Type B pancreatic cell (in vitro differentiated cells): ENCODE data around the gene CD83. TPM values are rescaled to one million over a fixed set of nuclear protein-coding genes. Genes with fewer than 3 reads are reported as not detected.

Experiments used
- DNase-seq: peaks from one replicate; pipeline ENCODE4 v3.0.0; 2021; ENCODE audit warnings: mixed read lengths; ENCODE audit not compliant: unreplicated experiment; ENCODE audit errors: extremely low spot score
- H3K27ac Mint-ChIP-seq: 2 replicates; pipeline ENCODE4 v1.8.0; 2021; ENCODE audit warnings: mild to moderate bottlenecking, mixed read lengths
- H3K27me3 Mint-ChIP-seq: 2 replicates; pipeline ENCODE4 v1.8.0; 2021; ENCODE audit warnings: mixed read lengths
- H3K36me3 Mint-ChIP-seq: 2 replicates; pipeline ENCODE4 v1.8.0; 2021; ENCODE audit warnings: mixed read lengths
- H3K4me1 Mint-ChIP-seq: one replicate; pipeline ENCODE4 v1.8.0; 2021; ENCODE audit warnings: mixed read lengths; ENCODE audit not compliant: unreplicated experiment
- H3K4me3 Mint-ChIP-seq: 2 replicates; pipeline ENCODE4 v1.8.0; 2021; ENCODE audit warnings: mild to moderate bottlenecking, mixed read lengths
- H3K9me3 Mint-ChIP-seq: 2 replicates; pipeline ENCODE4 v1.8.0; 2021; ENCODE audit warnings: mixed read lengths
- CTCF ChIP-seq: fragments of 200-600 bp; sonication (generic); conservative IDR thresholded peaks from 2 replicates; pipeline ENCODE4 v1.5.0; 2021; ENCODE audit warnings: antibody characterized with exemption, mild to moderate bottlenecking
- total RNA-seq: library from RNA; stranded (reverse); gene quantifications from 2 replicates; pipeline ENCODE4 v1.2.1, GENCODE V29; 2021; ENCODE audit warnings: low replicate concordance

The CD83 gene
- total RNA-seq, 1 donor from 2014 or later: 7.7 TPM

- Mint-ChIP-seq H3K9me3 (no peaks in the 10 kb centered on the region), H3K27me3 (no peaks in the 10 kb centered on the region), H3K4me3 (peak overlapping the region; percentile 48), H3K27ac (peak overlapping the region; percentile 46), H3K36me3 (no peaks in the 10 kb centered on the region), H3K4me1 (peaks cover 13% of the 10 kb centered on the region)
- DNase-seq: no peak
- TF ChIP-seq CTCF: no peak
Observed at GRCh38 chr6:14074476-14075094, 43.0 kb upstream of the CD83 start.

GRCh38 chr6:14075095-14075503 is 42.5 kb upstream of the CD83 start:
- DNase-seq: no peak
- peak overlapping the region; percentile 48 for H3K4me3 Mint-ChIP-seq
- TF ChIP-seq CTCF: no peak

GRCh38 chr6:14077193-14077867 is 40.2 kb upstream of the CD83 start:
- no peak for TF ChIP-seq CTCF
- H3K9me3 Mint-ChIP-seq: no peaks in the 10 kb centered on the region
- H3K4me1 Mint-ChIP-seq: peaks cover 13% of the 10 kb centered on the region
- no peak overlapping the region for H3K4me3 Mint-ChIP-seq
- H3K27ac Mint-ChIP-seq: no peak overlapping the region
- H3K27me3 Mint-ChIP-seq: no peaks in the 10 kb centered on the region
- DNase-seq: no peak
- H3K36me3 Mint-ChIP-seq: no peaks in the 10 kb centered on the region

More at GRCh38 chr6:14075095-14075503, 42.5 kb upstream of the CD83 start:
- Mint-ChIP-seq H3K27ac (peak overlapping the region; percentile 46), H3K27me3 (no peaks in the 10 kb centered on the region), H3K4me1 (peaks cover 13% of the 10 kb centered on the region), H3K36me3 (no peaks in the 10 kb centered on the region), H3K9me3 (no peaks in the 10 kb centered on the region)

GRCh38 chr6:14079433-14079832 is 38.1 kb upstream of the CD83 start:
- Mint-ChIP-seq H3K4me1 (peaks cover 9% of the 10 kb centered on the region), H3K27ac (no peak overlapping the region), H3K4me3 (no peak overlapping the region), H3K27me3 (no peaks in the 10 kb centered on the region), H3K36me3 (no peaks in the 10 kb centered on the region), H3K9me3 (no peaks in the 10 kb centered on the region)
- no peak for DNase-seq
- TF ChIP-seq CTCF: no peak

GRCh38 chr6:14079971-14080370 is 37.6 kb upstream of the CD83 start:
- Mint-ChIP-seq H3K9me3 (no peaks in the 10 kb centered on the region), H3K36me3 (no peaks in the 10 kb centered on the region), H3K27ac (no peak overlapping the region), H3K27me3 (no peaks in the 10 kb centered on the region), H3K4me3 (no peak overlapping the region), H3K4me1 (peaks cover 6% of the 10 kb centered on the region)
- no peak for TF ChIP-seq CTCF
- DNase-seq: no peak
